Ectodermal cell (in vitro differentiated cells): ENCODE measurements around the gene GRID1.

ENCODE experiments used
- H3K27ac ChIP-seq: 2 replicates; pipeline ENCODE4 v1.7.0; 2013; ENCODE audit warnings: mild to moderate bottlenecking, low read depth, low read length; ENCODE audit not compliant: insufficient read depth, poor library complexity, severe bottlenecking
- H3K27me3 ChIP-seq: 2 replicates; pipeline ENCODE4 v1.7.0; 2013; ENCODE audit warnings: mild to moderate bottlenecking, low read length; ENCODE audit not compliant: insufficient read depth, control insufficient read depth, poor library complexity, severe bottlenecking
- H3K36me3 ChIP-seq: one replicate; pipeline ENCODE4 v1.7.0; 2013; ENCODE audit warnings: low read length; ENCODE audit not compliant: control insufficient read depth, insufficient read depth
- H3K4me1 ChIP-seq: one replicate; pipeline ENCODE4 v1.7.0; 2013; ENCODE audit warnings: low read length; ENCODE audit not compliant: control insufficient read depth, insufficient read depth
- H3K4me3 ChIP-seq: 2 replicates; pipeline ENCODE4 v1.7.0; 2013; ENCODE audit warnings: low read depth, low read length, control low read depth; ENCODE audit not compliant: insufficient read depth
- H3K9me3 ChIP-seq: 2 replicates; pipeline ENCODE4 v1.7.0; 2013; ENCODE audit warnings: mild to moderate bottlenecking, low read length, moderate library complexity; ENCODE audit not compliant: control insufficient read depth
- WGBS, 2 experiments: methylation state at CpG; one replicate each; pipeline ENCODE4 v1.1.7; 2013; ENCODE audit warnings: missing lambda C conversion rate in 2 of 2; 5-methylcytosine and 5-hydroxymethylcytosine counted together

GRID1 gene

DNA sequence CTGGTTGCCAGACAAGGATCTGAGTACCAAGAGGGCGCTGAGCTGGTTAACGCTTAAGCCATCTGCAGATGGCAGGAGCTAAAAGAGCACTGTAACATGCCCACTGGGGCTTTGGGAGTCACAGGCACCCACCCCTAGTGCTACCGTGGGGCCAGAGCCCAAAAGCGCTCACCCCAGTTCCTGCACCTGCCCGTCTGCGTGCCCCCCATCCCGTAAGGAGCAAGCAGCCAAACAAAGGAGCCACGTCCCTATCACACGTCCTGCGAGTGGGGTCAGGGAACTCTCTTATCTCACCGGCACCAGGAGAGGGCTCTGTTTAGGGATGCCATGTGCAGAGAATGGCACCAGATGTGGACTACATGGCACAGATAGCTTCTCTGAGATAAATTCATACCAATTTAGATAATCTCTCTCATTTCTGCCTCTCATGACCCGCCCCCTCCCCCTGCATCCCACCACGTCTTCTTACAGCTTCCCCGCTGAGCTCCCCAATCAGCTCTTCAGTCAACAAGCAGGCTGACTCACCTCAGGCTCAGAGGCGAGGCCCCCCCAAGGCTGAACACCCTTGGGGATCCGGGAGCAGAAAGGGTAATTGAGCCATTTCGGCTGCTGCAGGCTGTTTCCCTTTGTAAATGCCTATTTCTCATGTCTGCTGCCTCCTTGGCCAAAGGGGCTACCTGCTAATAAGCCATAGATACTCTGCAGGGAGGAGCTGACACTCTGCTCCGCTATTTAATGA lies 235.7 kb downstream of the GRID1 start:
- 92% methylated on average over 18 of the region's 18 CpGs for WGBS, 2 experiments
- no peaks in the 10 kb centered on the region for H3K36me3 ChIP-seq
- H3K27ac ChIP-seq: no peak overlapping the region
- H3K27me3 ChIP-seq: no peaks in the 10 kb centered on the region
- no peaks in the 10 kb centered on the region for H3K4me1 ChIP-seq
- H3K9me3 ChIP-seq: no peaks in the 10 kb centered on the region
- H3K4me3 ChIP-seq: no peak overlapping the region

DNA sequence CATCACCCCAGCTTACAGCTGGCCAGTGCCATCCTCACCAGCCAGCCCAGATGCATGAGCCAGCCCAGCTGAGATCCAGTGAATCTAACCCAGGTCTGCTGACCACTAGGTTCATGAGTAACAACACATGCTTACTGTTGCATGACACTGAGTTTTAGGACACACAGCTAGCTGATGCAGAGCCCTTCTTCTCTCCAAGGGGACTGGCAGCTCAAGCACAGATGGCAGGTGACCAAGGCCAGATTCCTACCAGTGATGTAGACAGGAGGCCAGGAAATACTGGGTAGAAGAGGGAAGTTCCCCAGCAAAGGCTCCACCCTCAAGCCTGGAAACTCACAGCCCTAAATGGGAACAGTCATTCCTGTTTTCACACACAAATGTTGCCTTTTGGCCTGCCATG lies 236.6 kb downstream of the GRID1 start:
- no peak overlapping the region for H3K27ac ChIP-seq
- no peaks in the 10 kb centered on the region for H3K4me1 ChIP-seq
- H3K4me3 ChIP-seq: no peak overlapping the region
- H3K36me3 ChIP-seq: no peaks in the 10 kb centered on the region
- no peaks in the 10 kb centered on the region for H3K27me3 ChIP-seq
- no peaks in the 10 kb centered on the region for H3K9me3 ChIP-seq

DNA sequence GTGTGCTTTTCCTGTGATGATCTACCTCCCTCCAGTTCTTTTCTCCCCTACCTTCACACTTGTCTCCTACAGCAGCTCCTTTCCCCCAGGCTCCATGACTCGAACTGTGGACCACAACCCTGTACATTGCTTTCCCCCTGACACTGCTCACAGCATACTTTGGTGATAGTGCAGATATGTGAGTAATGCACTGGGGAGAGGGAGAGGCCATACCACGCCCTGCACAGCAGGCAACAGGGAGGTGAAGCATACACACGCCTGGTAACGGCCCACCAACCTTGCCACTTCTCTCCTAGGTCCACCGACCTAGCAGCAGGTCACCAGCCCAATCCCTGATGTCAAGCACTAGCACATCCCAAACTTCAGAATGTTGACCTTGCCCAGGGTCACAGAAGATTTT lies 238.2 kb downstream of the GRID1 start:
- Histone ChIP-seq H3K4me3 (no peak overlapping the region), H3K9me3 (no peaks in the 10 kb centered on the region), H3K4me1 (no peaks in the 10 kb centered on the region), H3K27ac (no peak overlapping the region), H3K27me3 (no peaks in the 10 kb centered on the region), H3K36me3 (no peaks in the 10 kb centered on the region)
- WGBS, 2 experiments: 89% methylated on average over 5 of the region's 5 CpGs

DNA sequence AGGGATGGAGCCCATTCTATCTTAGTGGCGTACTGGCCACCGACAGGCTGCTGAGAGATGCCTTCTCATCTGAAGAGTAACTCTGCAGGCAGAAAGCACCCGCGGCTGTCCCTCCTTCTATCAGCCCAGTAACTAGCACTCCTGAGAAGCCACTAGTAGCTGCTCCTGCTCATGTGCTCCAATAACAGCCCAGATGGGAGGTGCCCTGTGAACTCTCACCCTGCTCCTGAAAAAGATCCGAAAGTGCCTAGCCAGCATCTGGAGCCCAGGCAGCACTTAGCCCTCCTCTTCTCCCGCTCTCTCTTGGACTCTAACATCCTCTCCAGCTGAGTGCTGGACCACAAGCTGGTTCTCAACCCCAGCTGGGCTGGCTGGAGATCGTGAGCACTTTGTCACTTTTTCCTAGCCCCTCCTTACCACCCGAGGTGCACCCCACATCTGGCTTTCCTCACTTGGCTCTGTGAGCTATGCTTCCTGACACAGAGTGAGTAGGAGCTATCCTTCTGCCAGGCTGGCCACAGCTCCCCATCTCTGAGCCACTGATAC lies 239.2 kb downstream of the GRID1 start:
- Histone ChIP-seq H3K36me3 (no peaks in the 10 kb centered on the region), H3K27me3 (no peaks in the 10 kb centered on the region), H3K4me3 (no peak overlapping the region), H3K27ac (no peak overlapping the region), H3K9me3 (no peaks in the 10 kb centered on the region), H3K4me1 (no peaks in the 10 kb centered on the region)
- 87 to 90% methylated on average over 8 of the region's 8 CpGs for WGBS, 2 experiments

DNA sequence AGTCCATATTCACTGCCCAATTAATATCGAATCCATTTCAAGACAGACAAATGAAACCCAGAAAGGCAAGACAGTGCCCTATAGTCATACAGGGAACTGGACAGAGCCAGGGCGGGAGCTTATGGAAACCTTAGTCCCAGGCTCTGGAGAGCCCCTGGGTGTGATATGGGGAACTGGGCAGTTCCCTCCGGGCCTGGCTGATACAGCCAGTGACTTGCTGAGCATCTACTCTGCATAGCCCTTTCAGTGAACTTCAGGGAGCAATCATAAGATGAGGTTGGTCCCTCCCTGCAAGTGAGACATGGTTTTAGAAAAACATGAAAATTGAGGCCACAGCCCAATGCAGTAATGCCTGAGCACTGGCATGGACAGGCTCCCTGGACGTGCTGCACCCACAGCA lies 241.9 kb downstream of the GRID1 start:
- Histone ChIP-seq H3K4me3 (no peak overlapping the region), H3K4me1 (no peaks in the 10 kb centered on the region), H3K27ac (no peak overlapping the region), H3K36me3 (no peaks in the 10 kb centered on the region), H3K9me3 (no peaks in the 10 kb centered on the region), H3K27me3 (no peaks in the 10 kb centered on the region)
- 88 to 94% methylated on average over 4 of the region's 4 CpGs for WGBS, 2 experiments

DNA sequence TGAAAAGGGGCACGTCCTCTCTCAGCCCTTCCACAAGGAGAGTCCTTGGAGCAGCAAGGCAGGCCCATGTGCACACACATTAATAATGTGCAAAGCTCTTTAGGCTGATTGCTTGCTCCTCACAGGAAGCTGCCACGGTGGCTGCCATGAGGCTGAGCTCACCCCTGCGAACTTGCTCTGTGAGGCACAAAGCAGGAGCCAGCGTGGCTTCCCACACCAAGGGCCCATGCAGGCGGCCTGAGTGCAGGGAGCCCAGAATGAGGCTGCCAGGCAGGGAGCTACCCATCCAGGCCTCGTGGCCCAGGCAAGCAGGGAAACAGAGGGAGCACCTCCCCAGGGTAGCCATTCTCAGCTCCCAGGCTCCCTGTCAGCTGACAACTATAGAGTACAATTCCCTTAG lies 242.9 kb downstream of the GRID1 start:
- Histone ChIP-seq H3K27me3 (no peaks in the 10 kb centered on the region), H3K4me3 (no peak overlapping the region), H3K9me3 (no peaks in the 10 kb centered on the region), H3K4me1 (no peaks in the 10 kb centered on the region), H3K36me3 (no peaks in the 10 kb centered on the region), H3K27ac (no peak overlapping the region)
- WGBS, 2 experiments: 72 to 73% methylated on average over 6 of the region's 6 CpGs

DNA sequence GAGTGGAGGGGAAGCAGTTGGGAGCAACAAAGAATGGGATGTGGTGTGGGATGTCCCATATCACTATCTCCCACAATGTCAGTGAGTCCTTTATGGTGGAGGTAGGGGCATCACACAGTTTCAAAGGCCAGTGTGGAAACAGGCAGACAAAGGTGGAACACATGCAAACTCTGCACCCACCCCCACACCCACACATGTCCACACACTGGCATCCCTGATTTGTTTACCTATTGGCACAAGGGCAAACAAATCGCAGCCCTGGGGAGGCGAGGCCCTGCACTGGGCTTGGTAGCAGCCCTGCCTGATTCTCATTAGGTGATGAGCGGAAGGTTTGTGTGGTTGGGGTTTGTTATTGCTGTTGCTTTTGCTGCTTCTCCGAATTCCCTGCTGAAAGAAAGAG lies 243.3 kb downstream of the GRID1 start:
- Histone ChIP-seq H3K9me3 (no peaks in the 10 kb centered on the region), H3K27me3 (no peaks in the 10 kb centered on the region), H3K4me3 (no peak overlapping the region), H3K36me3 (no peaks in the 10 kb centered on the region), H3K4me1 (no peaks in the 10 kb centered on the region), H3K27ac (no peak overlapping the region)
- 96% methylated on average over 4 of the region's 4 CpGs for WGBS, 2 experiments

DNA sequence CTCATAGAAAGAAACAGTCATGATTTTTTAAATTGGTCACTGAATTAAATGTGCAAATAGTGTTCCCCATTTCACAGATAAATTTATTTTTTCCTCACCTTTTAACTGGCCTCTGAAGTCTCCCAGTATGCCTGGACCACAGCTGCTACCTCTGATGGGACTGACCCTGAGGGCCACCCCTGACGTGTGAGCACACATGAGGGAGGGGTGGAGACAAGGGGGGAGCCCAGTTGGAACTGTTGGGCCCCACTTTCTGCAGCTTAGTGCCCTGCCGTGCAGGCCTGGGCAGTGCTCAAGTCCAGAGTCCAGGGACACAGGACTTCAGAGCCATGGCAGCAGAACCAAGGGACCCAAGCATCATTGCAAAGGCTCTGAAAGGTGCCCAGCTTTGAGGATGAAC lies 243.9 kb downstream of the GRID1 start:
- WGBS, 2 experiments: 86% methylated on average over 2 of the region's 2 CpGs
- no peaks in the 10 kb centered on the region for H3K27me3 ChIP-seq
- no peaks in the 10 kb centered on the region for H3K4me1 ChIP-seq
- no peak overlapping the region for H3K4me3 ChIP-seq
- H3K9me3 ChIP-seq: no peaks in the 10 kb centered on the region
- H3K36me3 ChIP-seq: no peaks in the 10 kb centered on the region
- no peak overlapping the region for H3K27ac ChIP-seq

DNA sequence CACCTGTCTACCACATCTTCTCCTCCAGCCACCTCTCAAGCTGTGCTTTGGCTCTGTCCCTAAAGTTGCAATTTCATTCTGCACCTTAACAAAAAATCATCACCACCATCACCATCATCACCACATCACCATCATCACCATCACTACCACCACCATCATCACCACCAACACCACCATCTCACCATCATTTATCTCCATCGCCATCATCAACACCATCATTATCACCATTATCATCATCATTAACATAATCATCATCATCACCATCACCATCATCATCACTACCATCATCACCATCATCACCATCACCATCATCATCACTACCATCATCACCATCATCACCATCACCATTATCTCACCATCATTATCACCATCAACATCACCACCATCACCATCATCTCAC lies 245.4 kb downstream of the GRID1 start:
- Histone ChIP-seq H3K27me3 (no peaks in the 10 kb centered on the region), H3K4me1 (no peaks in the 10 kb centered on the region), H3K27ac (no peak overlapping the region), H3K36me3 (no peaks in the 10 kb centered on the region), H3K4me3 (no peak overlapping the region), H3K9me3 (no peaks in the 10 kb centered on the region)
- 90% methylated on average over 1 of the region's 1 CpG for WGBS, 2 experiments

DNA sequence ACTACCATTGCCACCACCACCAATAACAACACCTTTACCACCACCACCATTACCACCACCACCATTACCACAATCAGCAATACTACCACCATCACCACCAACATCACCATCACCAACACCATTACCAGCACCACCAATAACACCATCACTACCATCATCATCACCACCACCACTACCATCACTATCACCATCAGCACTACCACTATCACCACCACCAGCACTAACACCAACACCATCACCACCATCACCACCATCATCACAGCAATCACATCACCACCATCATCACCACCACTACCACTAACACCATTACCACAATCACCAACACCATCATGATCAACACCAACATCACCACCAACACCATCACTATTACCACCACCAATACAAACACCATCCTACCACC lies 249.5 kb downstream of the GRID1 start:
- H3K36me3 ChIP-seq: no peaks in the 10 kb centered on the region
- H3K27me3 ChIP-seq: no peaks in the 10 kb centered on the region
- H3K9me3 ChIP-seq: no peaks in the 10 kb centered on the region
- no peaks in the 10 kb centered on the region for H3K4me1 ChIP-seq
- H3K4me3 ChIP-seq: no peak overlapping the region
- H3K27ac ChIP-seq: no peak overlapping the region

DNA sequence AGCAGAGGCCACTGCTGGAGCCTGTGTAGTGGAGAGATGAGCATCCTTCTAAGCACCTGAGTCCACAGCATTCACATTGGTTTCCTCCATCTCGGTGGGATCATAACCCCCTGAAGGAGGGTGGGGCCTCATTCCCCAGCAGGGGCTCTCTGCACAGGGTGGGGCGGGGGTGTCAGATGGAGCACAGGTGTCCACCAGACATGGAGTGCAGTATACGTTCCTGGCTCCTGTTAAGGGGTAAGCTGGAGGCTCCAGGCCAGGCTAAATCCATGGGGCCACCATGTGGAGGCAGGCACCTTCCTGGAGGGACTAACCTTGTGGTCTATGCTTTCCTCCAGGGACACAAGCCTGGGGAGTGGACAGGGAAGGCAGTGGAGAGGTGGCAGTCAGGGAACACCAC lies 252.6 kb downstream of the GRID1 start:
- no peak overlapping the region for H3K27ac ChIP-seq
- H3K9me3 ChIP-seq: no peaks in the 10 kb centered on the region
- no peaks in the 10 kb centered on the region for H3K36me3 ChIP-seq
- 93 to 97% methylated on average over 3 of the region's 3 CpGs for WGBS, 2 experiments
- no peak overlapping the region for H3K4me3 ChIP-seq
- H3K4me1 ChIP-seq: no peaks in the 10 kb centered on the region
- H3K27me3 ChIP-seq: no peaks in the 10 kb centered on the region
